UCSD-AML1 (cell line): ENCODE results near the gene AADAT.
A peak's percentile ranks its signal among the peaks of the same experiment; 100 is the strongest.

ENCODE experiments used
- DNase-seq: peaks from one replicate; lab custom pipeline; 2025; ENCODE audit not compliant: unreplicated experiment; lab: John Stamatoyannopoulos, UW

AADAT gene

DNA sequence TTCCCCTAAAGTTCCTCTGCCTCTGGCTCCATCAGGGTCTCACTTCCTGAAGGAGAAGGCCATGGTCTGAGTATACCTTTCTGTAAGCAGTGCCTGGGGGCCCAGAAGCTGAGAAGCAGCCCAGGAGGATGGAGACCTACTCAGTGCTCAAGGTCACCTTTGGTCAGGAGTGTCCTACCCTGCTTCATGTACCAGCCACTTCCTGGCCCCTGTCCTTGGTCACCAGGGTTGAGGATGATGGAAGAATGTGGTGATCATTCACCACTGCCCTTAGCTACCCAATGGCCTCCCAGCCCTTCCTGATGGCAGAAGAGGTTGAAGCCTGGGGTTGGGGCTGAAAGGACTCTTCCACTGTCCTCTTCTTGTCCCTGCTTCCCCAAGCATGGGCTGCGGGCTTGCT, 54.5 kb downstream of the AADAT start:
- no peak for DNase-seq

DNA sequence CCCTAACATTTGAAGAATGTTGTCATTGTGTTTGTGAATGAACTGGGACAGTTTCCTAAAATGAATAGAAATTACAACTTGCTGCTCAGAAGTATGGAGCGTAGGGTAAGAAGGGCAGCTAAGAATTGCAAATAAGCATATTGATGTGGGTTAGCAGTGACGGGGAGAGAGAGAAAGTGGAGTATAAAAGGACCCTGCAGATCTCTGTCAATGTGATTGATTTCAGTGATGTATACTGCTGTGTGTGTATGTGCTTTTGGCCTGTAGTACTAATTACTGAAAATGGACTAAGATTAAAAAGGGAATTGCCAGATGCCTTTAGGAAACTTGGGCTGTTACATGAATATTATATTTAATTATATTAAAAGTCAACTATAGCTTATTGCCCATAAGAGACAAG, 55.8 kb downstream of the AADAT start:
- DNase-seq = no peak

DNA sequence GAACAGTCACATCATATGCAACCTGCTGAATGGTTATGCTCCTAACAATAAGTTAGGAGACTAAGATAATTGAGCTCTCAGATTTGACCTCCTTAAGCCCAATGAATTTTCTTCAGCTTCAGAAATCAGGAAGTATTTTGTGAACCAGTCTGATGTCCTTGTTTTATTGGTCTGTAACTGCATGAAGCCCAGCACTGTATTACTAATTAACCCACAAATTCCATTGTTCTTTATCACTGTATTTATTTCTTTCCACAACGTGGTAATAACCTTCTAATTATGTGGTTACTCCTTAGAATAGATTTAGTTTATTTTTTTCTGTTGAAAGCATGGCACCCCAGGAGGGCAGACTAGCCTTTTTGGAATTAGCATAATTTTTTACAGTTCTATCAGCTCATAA, 59.6 kb downstream of the AADAT start:
- no peak for DNase-seq

DNA sequence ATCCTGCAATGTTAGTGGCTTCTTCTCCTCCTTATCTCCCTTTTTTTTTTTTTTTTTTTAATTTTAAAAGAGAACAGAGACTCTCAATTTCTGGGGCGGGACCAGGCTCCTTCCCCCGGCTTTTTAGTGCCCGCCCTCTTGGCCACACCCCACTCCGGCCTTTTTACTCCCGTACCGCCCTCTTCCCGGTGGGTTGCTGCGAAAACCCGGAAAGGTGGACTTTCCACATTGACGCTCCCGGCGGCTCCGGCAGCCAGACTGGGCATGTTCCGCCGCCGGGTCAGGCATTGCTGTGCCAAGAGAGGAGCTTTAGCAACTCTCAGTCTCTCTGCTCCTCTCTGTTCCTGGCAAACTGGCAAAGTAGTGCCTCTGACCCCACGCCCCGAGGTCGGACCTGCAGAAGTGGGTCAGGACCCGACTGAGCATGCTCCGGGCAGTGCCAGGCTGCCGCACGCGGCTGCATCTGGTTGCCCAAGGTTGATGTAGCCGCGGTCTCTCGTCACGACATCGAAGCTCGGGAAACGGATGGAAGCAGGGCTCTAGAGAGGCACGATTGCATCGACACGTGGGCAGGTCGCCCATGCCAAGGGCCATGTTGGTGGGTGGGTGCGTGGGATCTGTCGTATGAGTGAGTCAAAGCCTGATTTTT, 62.5 kb downstream of the AADAT start:
- DNase-seq = peak; percentile 94

DNA sequence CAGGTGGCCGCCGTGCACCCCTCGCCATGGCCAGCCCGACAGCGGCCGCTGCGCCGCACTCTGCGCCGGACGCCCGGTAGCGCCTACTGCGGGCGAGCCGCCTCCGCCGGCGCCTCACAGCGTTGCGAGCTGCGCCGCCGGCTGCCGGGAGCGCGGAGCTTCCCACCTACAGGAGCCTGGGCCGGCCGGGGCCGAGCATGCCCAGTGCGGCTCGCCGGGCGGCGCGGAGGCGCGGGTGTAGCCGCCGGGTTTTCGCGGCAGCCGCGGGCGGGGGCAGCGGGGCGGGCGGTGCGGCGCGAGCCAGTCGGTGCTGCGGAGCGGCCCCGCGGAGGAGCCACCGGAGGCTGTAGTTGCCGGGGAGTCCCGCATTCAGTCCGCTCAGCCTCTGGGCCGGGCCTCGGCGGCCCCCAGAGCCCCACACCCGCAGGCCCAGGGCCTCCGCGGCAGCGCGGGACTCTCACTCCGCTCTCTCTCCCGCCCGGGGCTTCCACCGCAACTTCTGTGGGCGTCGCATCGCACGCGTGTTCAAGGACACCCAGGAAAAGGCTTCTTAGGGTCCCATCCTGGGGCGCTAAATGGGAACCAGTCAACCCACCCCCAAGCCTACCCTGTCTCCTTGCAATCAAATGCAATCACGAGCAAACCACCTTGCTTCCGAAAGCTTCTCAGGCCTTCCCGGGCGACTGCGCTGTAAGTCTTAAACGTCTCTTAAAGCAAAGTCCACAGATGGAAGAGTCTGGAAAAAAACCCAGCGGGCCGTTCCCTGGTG, 63.3 kb downstream of the AADAT start, which contains the start of gene MFAP3L:
Gene MFAP3L (minus strand): TSS at position 143 of the 769 bp plus-strand sequence. CDS start 20,518 bp downstream, outside the sequence.
- peak; percentile 92 for DNase-seq

DNA sequence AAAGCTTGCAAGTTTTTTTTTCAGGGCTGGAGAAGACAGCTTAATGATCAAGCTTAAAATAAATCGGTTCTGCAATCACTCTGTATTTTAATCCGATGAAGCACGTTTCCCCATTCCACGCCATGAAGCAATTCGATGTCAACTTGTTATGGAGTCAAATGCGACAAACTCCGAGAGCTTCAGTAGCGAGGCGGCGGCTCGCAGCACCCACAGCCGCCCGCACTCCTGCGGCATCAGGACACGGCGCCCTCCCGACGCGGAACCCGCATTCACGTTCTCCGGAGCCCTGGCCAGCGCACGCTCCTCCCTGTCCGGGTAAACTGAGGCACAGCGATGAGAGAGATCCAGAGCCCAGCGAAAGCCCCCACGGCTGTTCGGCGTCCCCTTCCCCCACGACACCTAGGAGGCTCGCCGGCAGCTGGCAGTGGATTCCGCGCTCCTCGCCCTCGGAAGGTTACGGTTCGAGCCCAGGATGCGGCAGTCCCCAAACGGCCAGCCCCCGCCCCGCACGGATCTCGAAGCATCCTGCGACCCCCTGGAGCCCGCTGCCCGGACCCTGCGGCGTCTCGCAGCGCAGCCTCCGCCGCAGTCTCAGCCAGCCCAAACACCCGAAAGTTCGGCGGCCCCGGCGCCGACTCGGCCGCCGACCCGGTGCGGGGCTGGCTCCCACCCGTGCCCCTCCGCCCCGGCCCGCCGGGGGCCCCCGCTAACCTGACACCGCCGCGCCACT, 64.1 kb downstream of the AADAT start:
- peak; percentile 57 for DNase-seq

DNA sequence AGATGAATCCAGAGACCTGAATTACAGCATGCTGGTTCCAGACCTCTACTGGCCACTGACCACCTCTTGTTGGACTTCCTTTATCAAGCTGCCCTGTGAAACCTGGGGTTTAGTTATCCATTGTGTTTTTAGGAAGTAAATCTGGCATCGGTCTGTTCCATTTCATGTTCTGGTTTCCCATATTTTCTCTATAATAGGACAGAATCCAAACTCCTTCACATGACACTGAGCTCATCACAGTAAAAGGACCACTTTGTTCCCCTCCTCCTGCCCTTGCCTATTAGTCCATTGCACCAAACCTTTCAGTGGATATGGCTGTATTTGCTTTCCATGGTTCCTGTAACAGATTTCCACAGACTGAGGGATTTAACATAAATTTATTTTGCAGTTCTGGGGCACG, 67.5 kb downstream of the AADAT start:
- DNase-seq = no peak

DNA sequence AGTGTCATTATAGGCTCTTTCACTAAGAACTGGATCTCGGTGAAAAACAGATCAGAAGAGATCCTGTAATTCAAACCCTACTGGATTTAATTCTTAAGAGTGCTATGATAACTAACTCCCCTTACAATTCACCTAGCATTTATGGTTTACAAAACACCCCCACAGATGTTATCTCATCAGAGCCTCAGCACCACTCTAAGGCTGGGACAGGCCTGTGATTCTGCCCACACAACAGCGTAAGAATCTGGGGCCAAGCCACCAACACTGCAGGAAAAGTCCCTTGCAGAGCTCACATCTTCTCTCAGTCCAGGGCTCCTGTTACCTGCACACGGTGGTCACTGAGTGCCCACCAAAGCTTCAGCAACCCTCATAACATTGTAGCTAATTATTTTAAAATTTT, 72.5 kb downstream of the AADAT start:
- no peak for DNase-seq

DNA sequence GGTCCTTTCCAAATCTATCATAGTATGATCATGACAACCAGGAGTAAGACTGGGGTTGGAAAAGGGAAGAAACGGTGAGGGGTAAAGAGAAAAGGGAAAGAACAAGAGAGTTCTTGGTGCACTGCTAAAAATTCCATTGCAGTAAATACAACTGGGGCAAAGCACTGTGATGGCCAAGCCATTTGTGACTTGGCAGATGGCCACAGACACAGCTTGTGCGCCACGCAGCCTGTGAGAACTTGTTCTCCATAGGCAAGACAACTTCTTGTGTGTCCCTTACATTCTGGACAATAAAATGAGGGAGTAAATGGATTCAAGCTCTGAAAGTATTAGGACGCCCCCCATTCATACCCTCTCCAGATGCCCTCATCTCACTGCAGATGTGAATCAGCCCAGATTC, 74.5 kb downstream of the AADAT start:
- no peak for DNase-seq

DNA sequence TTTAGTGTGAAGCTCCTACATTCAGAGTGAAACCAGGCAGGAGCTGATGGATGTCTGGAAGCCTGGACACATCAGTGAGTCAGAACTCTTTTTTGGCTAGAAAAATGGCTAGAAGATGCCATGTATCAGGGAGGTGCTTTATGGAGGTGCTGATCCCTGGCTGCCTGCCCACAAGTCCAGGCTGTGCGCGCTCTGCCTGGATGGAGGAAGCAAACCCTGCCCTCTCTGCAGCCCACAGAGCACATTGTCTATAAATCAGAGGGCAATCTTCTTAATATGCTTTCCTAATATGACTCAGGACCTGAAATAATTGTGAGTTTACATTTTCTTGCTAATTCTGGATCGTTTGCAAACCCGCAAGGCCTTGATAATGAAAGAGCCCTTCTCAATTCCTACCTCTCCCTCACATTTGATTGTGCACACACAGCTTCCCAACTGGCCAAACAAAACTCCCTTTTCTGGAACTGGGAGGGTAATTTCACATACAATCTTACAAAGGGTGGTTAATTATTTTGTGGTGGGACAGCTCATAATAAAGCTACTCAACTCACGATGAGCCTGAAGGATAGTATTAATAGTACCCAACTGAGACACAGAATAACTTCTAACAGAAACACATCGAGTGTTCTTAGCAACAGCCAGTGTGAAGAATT, 75.3 kb downstream of the AADAT start:
- DNase-seq = peak; percentile 25

DNA sequence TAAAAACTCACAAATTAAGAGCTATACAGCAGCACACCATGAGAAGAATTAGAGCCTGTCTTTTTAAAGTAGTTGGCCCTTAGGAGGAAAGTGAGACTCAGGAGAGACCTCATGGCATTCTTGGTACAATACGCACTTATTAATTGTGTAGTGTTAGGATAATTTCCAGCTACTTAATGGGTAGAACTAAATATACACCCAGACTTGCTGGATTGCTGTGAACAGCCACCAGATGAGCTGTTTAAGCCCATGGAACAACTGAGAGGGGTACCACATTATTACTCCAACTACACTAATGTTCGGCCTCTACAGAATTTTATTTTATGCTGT, 77.2 kb downstream of the AADAT start:
- DNase-seq = no peak

DNA sequence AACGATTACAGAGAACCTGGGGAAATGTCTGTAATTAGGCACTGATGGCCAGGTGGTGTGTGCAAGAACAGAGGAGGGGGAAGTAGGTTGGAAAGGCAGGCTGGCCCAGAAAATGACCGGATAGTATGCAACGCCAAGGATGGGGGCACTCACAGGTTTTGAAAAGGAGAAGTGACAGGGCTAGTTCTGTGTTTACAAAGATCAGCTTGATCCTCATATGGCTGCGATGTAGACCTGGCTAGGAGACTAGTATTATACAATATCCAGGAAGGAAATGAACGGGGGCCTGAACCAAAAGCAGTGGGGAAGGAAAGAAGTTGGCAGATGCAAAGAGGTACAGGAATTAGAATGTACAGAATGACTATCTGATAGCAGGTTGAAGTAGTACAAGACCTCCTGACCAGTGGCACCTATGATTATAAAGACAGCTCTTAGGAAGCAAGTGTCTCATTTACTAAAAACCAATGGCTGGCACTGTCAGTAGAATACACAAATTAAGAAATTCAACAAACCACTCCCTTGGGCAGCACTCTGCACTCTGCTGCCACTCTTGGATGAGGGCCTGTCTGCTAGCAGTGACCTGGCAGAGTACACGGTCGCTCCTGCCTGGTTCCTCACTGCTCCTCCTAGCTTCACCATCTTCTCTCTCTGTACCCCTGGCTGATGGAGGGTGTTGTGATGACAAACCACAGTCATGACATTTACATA, 77.7 kb downstream of the AADAT start:
- DNase-seq = peak; percentile 49
